Neural cell (in vitro differentiated cells): ENCODE data around the gene GABRA4. TPM values are rescaled to one million over a fixed set of nuclear protein-coding genes. Genes with fewer than 3 reads are reported as not detected.

ENCODE experiments used
- H2AFZ ChIP-seq: fragments of 200-600, 300-800 bp; sonication (generic), shearing (Covaris generic); 2 replicates; pipeline ENCODE4 v1.6.0; 2014; ENCODE audit warnings: low read depth, mild to moderate bottlenecking, antibody characterized with exemption, low read length, moderate library complexity
- H3F3A ChIP-seq: fragments of 200-600 bp; shearing (Covaris generic); 2 replicates; pipeline ENCODE4 v1.6.1; 2016; ENCODE audit warnings: mild to moderate bottlenecking, moderate library complexity, mixed read lengths, antibody characterized with exemption, low read length; ENCODE audit not compliant: insufficient read depth, poor library complexity, severe bottlenecking
- H3K27ac ChIP-seq: fragments of 200-600, 300-800 bp; sonication (generic), shearing (Covaris generic); 2 replicates; pipeline ENCODE4 v1.5.1; 2014; ENCODE audit warnings: mild to moderate bottlenecking, low read length, moderate library complexity
- H3K27me3 ChIP-seq: fragments of 300-800, 200-600 bp; sonication (generic), shearing (Covaris generic); 2 replicates; pipeline ENCODE4 v1.6.0; 2014; ENCODE audit warnings: mild to moderate bottlenecking, low read depth, low read length, moderate library complexity; ENCODE audit not compliant: insufficient read depth
- H3K36me3 ChIP-seq: fragments of 300-800, 200-600 bp; sonication (generic), shearing (Covaris generic); 2 replicates; pipeline ENCODE4 v1.5.1; 2014; ENCODE audit warnings: mild to moderate bottlenecking, antibody characterized with exemption, low read length, moderate library complexity; ENCODE audit not compliant: insufficient read depth
- H3K4me2 ChIP-seq: fragments of 300-800, 200-600 bp; sonication (generic), shearing (Covaris generic); 2 replicates; pipeline ENCODE4 v1.6.0; 2014; ENCODE audit warnings: mild to moderate bottlenecking, low read length
- H3K4me3 ChIP-seq: fragments of 300-800, 200-600 bp; sonication (generic), shearing (Covaris generic); 2 replicates; pipeline ENCODE4 v1.5.1; 2014; ENCODE audit warnings: mild to moderate bottlenecking, low read length, moderate library complexity
- H3K79me2 ChIP-seq: fragments of 200-600 bp; shearing (Covaris generic); replicated peaks from 2 replicates; pipeline ENCODE4 v1.6.0; 2014; ENCODE audit warnings: mild to moderate bottlenecking, low read length, moderate library complexity; ENCODE audit not compliant: insufficient read depth
- H3K9ac ChIP-seq: fragments of 300-800, 200-600 bp; sonication (generic), shearing (Covaris generic); 2 replicates; pipeline ENCODE4 v1.6.1; 2016; ENCODE audit warnings: mild to moderate bottlenecking, low read length, mixed read lengths
- H3K9me2 ChIP-seq: fragments of 200-600 bp; shearing (Covaris generic); 2 replicates; pipeline ENCODE4 v1.6.1; 2016; ENCODE audit warnings: mild to moderate bottlenecking, low read length, mixed read lengths; ENCODE audit not compliant: insufficient read depth
- H3K9me3 ChIP-seq: fragments of 200-600, 300-800 bp; sonication (generic), shearing (Covaris generic); 2 replicates; pipeline ENCODE4 v1.6.1; 2016; ENCODE audit warnings: mild to moderate bottlenecking, mixed run types, low read length, moderate library complexity, mixed read lengths
- H4K20me1 ChIP-seq: fragments of 200-600 bp; shearing (Covaris generic); 2 replicates; pipeline ENCODE4 v1.6.1; 2016; ENCODE audit warnings: mild to moderate bottlenecking, mixed run types; ENCODE audit not compliant: insufficient read depth
- EP300 ChIP-seq: fragments of 450-650 bp; conservative IDR thresholded peaks from 2 replicates; pipeline ENCODE4 v1.6.1; 2014; ENCODE audit warnings: antibody characterized with exemption, mild to moderate bottlenecking, moderate library complexity; ENCODE audit not compliant: poor library complexity, severe bottlenecking
- EZH2 ChIP-seq: fragments of 200-600, 300-800 bp; shearing (Covaris generic), sonication (generic); IDR thresholded peaks from 2 replicates; pipeline ENCODE4 v1.6.1; 2014; ENCODE audit warnings: antibody characterized with exemption, low read length, borderline replicate concordance, mild to moderate bottlenecking; ENCODE audit not compliant: insufficient read depth, poor library complexity, severe bottlenecking
- MXI1 ChIP-seq: fragments of 450-650 bp; conservative IDR thresholded peaks from 2 replicates; pipeline ENCODE4 v1.6.1; 2014; ENCODE audit warnings: antibody characterized with exemption, mild to moderate bottlenecking; ENCODE audit not compliant: poor library complexity, severe bottlenecking
- POLR2AphosphoS5 ChIP-seq: IDR thresholded peaks from 2 replicates; pipeline ENCODE4 v1.6.1; 2012
- RAD21 ChIP-seq: fragments of 450-650 bp; conservative IDR thresholded peaks from 2 replicates; pipeline ENCODE4 v1.6.1; 2014; ENCODE audit warnings: antibody characterized with exemption, mild to moderate bottlenecking, moderate library complexity
- SMC3 ChIP-seq: fragments of 450-650 bp; conservative IDR thresholded peaks from 2 replicates; pipeline ENCODE4 v1.6.1; 2014; ENCODE audit warnings: antibody characterized with exemption, mild to moderate bottlenecking, moderate library complexity; ENCODE audit not compliant: poor library complexity
- TAF1 ChIP-seq: IDR thresholded peaks from 2 replicates; pipeline ENCODE4 v1.6.1; 2012; ENCODE audit warnings: low read depth
- polyA plus RNA-seq: library from polyadenylated mRNA; depleted of rRNA; stranded (reverse); fragments of >200 nt; gene quantifications from 2 replicates; pipeline ENCODE4 v1.2.3, GENCODE V29; 2014
- TF ChIP-seq, protein P1 (sequence below): IDR thresholded peaks from 2 replicates; pipeline ENCODE4 v1.6.1; 2012; ENCODE audit warnings: borderline replicate concordance
- TF ChIP-seq, protein P2 (sequence below): fragments of 450-650 bp; IDR thresholded peaks from 2 replicates; pipeline ENCODE4 v1.5.1; 2014; ENCODE audit warnings: antibody characterized with exemption, mild to moderate bottlenecking, moderate library complexity; ENCODE audit not compliant: poor library complexity, severe bottlenecking

Gene GABRA4
- polyA plus RNA-seq, 1 donor from 2014 or later = 0.33 TPM

DNA sequence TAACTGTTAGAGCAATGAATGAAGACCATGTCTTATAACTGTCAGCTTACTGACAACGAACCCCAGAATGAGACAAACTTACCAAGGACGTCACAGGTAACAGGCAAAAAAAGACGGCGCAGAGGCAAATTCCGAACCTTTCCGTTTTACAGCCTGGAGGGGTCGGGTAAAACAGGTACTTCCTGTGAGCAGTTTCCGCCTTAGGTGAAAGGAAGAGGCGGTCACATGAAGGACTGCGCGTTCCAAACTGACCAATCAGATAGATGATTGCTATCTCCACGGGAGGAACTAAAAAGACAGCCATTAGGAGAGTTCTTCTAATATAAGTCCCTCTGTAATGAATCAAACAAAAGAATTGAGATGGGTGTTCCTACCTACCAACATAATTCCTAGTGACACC, 84.3 kb downstream of the GABRA4 start, which contains the start of gene COX7B2:
TSS of gene COX7B2 (minus strand) at position 168 of the 400 bp plus-strand sequence. CDS start 174,053 bp downstream, outside the sequence.
- Histone ChIP-seq H3F3A (no peaks in the 10 kb centered on the region), H4K20me1 (no peaks in the 10 kb centered on the region), H3K9me3 (no peaks in the 10 kb centered on the region), H3K9ac (no peak within 1 kb of the TSS), H3K79me2 (no peaks in the 10 kb centered on the region), H3K27me3 (no peaks in the 10 kb centered on the region), H3K4me3 (no peak within 1 kb of the TSS), H2AFZ (no peak within 1 kb of the TSS), H3K27ac (no peak within 1 kb of the TSS), H3K9me2 (no peaks in the 10 kb centered on the region), H3K36me3 (no peaks in the 10 kb centered on the region), H3K4me2 (no peak within 1 kb of the TSS)
- no peak for TF ChIP-seq EZH2
- TF ChIP-seq MXI1 = no peak
- no peak for TF ChIP-seq TAF1
- no peak for TF ChIP-seq SMC3
- TF ChIP-seq, protein P1, sequence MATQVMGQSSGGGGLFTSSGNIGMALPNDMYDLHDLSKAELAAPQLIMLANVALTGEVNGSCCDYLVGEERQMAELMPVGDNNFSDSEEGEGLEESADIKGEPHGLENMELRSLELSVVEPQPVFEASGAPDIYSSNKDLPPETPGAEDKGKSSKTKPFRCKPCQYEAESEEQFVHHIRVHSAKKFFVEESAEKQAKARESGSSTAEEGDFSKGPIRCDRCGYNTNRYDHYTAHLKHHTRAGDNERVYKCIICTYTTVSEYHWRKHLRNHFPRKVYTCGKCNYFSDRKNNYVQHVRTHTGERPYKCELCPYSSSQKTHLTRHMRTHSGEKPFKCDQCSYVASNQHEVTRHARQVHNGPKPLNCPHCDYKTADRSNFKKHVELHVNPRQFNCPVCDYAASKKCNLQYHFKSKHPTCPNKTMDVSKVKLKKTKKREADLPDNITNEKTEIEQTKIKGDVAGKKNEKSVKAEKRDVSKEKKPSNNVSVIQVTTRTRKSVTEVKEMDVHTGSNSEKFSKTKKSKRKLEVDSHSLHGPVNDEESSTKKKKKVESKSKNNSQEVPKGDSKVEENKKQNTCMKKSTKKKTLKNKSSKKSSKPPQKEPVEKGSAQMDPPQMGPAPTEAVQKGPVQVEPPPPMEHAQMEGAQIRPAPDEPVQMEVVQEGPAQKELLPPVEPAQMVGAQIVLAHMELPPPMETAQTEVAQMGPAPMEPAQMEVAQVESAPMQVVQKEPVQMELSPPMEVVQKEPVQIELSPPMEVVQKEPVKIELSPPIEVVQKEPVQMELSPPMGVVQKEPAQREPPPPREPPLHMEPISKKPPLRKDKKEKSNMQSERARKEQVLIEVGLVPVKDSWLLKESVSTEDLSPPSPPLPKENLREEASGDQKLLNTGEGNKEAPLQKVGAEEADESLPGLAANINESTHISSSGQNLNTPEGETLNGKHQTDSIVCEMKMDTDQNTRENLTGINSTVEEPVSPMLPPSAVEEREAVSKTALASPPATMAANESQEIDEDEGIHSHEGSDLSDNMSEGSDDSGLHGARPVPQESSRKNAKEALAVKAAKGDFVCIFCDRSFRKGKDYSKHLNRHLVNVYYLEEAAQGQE = no peak
- TF ChIP-seq EP300 = no peak
- TF ChIP-seq, protein P2, sequence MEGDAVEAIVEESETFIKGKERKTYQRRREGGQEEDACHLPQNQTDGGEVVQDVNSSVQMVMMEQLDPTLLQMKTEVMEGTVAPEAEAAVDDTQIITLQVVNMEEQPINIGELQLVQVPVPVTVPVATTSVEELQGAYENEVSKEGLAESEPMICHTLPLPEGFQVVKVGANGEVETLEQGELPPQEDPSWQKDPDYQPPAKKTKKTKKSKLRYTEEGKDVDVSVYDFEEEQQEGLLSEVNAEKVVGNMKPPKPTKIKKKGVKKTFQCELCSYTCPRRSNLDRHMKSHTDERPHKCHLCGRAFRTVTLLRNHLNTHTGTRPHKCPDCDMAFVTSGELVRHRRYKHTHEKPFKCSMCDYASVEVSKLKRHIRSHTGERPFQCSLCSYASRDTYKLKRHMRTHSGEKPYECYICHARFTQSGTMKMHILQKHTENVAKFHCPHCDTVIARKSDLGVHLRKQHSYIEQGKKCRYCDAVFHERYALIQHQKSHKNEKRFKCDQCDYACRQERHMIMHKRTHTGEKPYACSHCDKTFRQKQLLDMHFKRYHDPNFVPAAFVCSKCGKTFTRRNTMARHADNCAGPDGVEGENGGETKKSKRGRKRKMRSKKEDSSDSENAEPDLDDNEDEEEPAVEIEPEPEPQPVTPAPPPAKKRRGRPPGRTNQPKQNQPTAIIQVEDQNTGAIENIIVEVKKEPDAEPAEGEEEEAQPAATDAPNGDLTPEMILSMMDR = no peak
- TF ChIP-seq POLR2AphosphoS5 = no peak
- TF ChIP-seq RAD21 = no peak

DNA sequence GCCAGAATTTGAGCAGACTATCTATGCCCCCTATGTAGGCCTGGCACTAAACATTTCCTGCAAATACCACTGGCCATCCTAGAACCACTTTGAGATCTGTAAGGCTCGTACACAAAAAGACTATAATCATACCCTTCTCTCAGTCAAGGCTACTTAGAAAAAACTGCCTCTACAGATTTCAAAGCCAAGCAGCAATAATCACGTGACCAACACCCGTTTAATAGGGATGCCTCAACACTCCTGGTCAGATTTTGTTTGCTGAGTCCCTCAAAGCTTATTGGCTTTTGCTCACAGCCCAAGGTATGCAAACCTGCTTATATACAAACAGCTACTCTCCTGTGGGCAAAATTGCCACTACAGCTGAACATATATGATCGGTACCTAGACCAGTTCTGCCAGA, 85.2 kb downstream of the GABRA4 start:
- Histone ChIP-seq H3K36me3 (no peaks in the 10 kb centered on the region), H3K27me3 (no peaks in the 10 kb centered on the region), H3K4me3 (no peak overlapping the region), H3K9me2 (no peaks in the 10 kb centered on the region), H3K27ac (no peak overlapping the region), H2AFZ (no peak overlapping the region), H3F3A (no peaks in the 10 kb centered on the region), H3K9ac (no peak overlapping the region), H3K4me2 (no peak overlapping the region), H3K9me3 (no peaks in the 10 kb centered on the region), H4K20me1 (no peaks in the 10 kb centered on the region), H3K79me2 (no peaks in the 10 kb centered on the region)
- TF ChIP-seq RAD21 = no peak
- TF ChIP-seq SMC3 = no peak
- no peak for TF ChIP-seq EZH2
- TF ChIP-seq EP300 = no peak
- no peak for TF ChIP-seq TAF1
- TF ChIP-seq, protein P2 = no peak
- TF ChIP-seq POLR2AphosphoS5 = no peak
- TF ChIP-seq, protein P1 = no peak
- TF ChIP-seq MXI1 = no peak
